Endothelial cell of hepatic sinusoid (primary cell): ENCODE measurements around the gene TMEM225B.
"Not testable (repeated sequence)": the region's sequence is repeated elsewhere in the genome, so short reads cannot be mapped to it uniquely, and the experiment has no call there.

ENCODE experiments used
- in situ Hi-C: cut with HindIII; loops from 2 replicates; pipeline ENCODE4 v1.10.0; 2017; ENCODE audit warnings: low sequenced_read_pairs

The TMEM225B gene

DNA sequence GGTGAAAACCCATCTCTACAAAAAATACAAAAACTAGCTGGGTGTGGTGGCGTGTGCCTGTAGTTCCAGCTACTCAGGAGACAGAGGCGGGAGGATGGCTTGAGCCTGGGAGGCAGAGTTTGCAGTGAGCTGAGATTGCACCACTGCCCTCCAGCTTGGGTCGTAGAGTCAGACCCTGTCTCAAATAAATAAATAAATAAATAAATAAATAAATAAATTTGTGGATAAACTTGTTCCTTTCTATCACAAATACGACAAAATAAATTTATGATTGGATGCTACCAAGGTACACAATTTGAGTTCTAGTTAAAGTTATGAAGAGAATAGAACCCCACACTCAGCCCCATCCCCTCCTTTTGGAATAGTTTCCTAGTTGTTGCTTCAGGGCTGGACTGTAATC is 55.2 kb downstream of the TMEM225B start:
- in situ Hi-C loops: not testable (repeated sequence)

DNA sequence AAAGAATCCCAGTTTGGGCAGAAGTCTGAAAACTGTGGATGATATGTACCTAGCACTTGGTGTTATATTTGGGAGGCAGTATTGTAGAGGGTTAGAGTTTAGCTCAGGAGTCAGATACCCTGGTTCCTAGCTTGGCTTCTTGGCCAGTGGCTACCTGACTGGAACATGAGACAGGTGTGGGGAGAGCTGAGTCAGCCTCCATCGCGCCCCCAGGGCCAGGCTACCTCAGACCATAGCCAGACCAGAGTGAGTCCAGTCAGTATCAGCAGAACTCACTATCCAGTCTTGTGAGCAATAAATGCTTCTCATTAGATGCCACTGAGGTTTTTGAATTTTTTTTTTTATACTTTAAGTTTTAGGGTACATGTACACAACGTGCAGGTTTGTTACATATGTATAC is 55.7 kb downstream of the TMEM225B start:
- in situ Hi-C loops: no loop called here

DNA sequence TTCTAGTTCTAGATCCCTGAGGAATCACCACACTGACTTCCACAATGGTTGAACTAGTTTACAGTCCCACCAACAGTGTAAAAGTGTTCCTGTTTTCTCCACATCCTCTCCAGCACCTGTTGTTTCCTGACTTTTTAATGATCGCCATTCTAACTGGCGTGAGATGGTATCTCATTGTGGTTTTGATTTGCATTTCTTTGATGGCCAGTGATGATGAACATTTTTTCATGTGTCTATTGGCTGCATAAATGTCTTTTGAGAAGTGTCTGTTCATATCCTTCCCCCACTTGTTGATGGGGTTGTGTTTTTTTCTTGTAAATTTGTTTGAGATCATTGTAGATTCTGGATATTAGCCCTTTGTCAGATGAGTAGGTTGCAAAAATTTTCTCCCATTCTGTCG is 56.6 kb downstream of the TMEM225B start:
- in situ Hi-C loops: not testable (repeated sequence)

DNA sequence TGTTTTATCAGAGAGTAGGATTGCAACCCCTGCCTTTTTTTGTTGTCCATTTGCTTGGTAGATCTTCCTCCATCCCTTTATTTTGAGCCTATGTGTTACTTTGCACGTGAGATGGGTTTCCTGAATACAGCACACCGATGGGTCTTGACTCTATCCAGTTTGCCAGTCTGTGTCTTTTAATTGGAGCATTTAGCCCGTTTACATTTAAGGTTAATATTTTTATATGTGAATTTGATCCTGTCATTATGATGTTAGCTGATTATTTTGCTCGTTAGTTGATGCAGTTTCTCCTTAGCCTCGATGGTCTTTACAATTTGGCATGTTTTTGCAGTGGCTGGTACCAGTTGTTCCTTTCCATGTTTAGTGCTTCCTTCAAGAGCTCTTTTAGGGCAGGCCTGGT is 59.8 kb downstream of the TMEM225B start:
- in situ Hi-C loops: not testable (repeated sequence)
